Nephron progenitor cell (in vitro differentiated cells): ENCODE data around the gene BBS1.

Experiments
- DNase-seq: peaks from one replicate; pipeline ENCODE4 v3.0.0; 2021
- H3K27ac Mint-ChIP-seq: 2 replicates; pipeline ENCODE4 v1.8.0; 2021; ENCODE audit warnings: mild to moderate bottlenecking, moderate library complexity, mixed read lengths
- H3K27me3 Mint-ChIP-seq: 2 replicates; pipeline ENCODE4 v1.8.0; 2021; ENCODE audit warnings: mild to moderate bottlenecking, low read depth, mixed read lengths; ENCODE audit not compliant: poor library complexity
- H3K36me3 Mint-ChIP-seq: 2 replicates; pipeline ENCODE4 v1.8.0; 2021; ENCODE audit warnings: low read depth, mixed read lengths
- H3K4me1 Mint-ChIP-seq: 2 replicates; pipeline ENCODE4 v1.8.0; 2021; ENCODE audit warnings: mixed read lengths
- H3K4me3 Mint-ChIP-seq: 2 replicates; pipeline ENCODE4 v1.8.0; 2021; ENCODE audit warnings: mild to moderate bottlenecking, moderate library complexity, mixed read lengths
- H3K9me3 Mint-ChIP-seq: 2 replicates; pipeline ENCODE4 v1.8.0; 2021; ENCODE audit warnings: mild to moderate bottlenecking, moderate library complexity, mixed read lengths
- TF ChIP-seq, protein P1 (sequence below): fragments of 200-600 bp; sonication (generic); IDR thresholded peaks from 2 replicates; pipeline ENCODE4 v1.5.0; 2021; ENCODE audit warnings: antibody characterized with exemption

Gene BBS1

DNA sequence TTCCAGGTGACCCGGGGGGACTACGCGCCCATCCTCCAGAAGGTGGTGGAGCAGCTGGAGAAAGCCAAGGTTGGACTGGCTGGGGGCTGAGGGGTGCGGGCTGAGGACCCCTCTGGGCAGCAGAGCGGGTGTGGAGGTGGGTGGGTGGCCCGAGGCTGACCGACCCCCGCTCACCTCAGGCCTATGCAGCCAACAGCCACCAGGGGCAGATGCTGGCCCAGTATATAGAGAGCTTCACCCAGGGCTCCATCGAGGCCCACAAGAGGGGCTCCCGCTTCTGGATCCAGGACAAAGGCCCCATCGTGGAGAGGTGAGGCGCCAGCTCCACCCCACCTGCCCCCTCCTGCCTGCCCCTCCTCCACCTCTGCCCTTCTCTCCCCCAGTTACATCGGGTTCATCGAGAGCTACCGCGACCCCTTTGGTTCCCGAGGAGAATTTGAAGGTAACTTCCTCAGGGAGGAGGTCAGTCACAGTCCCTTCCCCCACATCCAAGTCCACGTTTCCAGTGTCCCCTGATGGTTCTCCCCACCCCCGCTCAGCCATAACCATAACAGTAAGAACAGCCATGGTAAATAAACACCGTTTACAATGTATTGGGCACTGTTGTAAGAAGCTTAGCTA, 19.0 kb upstream of the BBS1 start:
- Mint-ChIP-seq H3K36me3 (peaks cover 15% of the 10 kb centered on the region), H3K9me3 (no peaks in the 10 kb centered on the region), H3K27ac (no peak overlapping the region), H3K27me3 (no peaks in the 10 kb centered on the region), H3K4me3 (no peak overlapping the region), H3K4me1 (peaks cover 4% of the 10 kb centered on the region)
- peak; percentile 47 for DNase-seq
- TF ChIP-seq, protein P1, sequence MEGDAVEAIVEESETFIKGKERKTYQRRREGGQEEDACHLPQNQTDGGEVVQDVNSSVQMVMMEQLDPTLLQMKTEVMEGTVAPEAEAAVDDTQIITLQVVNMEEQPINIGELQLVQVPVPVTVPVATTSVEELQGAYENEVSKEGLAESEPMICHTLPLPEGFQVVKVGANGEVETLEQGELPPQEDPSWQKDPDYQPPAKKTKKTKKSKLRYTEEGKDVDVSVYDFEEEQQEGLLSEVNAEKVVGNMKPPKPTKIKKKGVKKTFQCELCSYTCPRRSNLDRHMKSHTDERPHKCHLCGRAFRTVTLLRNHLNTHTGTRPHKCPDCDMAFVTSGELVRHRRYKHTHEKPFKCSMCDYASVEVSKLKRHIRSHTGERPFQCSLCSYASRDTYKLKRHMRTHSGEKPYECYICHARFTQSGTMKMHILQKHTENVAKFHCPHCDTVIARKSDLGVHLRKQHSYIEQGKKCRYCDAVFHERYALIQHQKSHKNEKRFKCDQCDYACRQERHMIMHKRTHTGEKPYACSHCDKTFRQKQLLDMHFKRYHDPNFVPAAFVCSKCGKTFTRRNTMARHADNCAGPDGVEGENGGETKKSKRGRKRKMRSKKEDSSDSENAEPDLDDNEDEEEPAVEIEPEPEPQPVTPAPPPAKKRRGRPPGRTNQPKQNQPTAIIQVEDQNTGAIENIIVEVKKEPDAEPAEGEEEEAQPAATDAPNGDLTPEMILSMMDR, result peak; percentile 48

DNA sequence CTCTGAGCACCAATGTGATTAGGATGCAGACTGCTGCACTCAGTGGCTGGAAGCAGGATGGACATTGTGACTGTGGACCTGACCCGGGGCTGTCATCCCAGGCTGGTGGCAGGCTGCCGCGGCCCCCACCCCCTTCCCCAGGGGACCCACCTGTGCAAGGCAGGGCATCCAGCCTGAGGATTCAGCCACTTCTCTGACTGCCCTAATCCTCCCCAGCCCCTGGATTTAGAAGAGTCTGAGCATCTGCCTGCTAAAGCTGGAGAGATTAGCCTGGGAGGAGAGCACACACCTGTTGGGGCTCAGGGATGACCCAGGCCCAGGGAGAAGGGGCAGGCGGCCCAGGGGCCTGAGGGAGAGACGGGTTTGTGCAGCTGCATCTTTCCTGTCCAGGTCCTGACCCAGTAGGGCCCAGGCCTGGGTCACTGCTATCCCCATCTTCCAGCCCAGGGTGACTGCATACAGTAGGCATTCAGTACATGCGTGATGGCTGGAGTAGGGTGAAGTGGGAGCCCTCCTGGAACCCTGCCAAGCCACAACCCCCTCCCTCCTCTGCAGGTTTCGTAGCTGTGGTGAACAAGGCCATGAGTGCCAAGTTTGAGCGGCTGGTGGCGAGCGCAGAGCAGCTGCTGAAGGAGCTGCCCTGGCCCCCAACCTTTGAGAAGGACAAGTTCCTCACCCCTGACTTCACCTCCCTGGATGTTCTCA, 18.1 kb upstream of the BBS1 start:
- TF ChIP-seq, protein P1, result no peak
- Mint-ChIP-seq H3K27me3 (no peaks in the 10 kb centered on the region), H3K27ac (no peak overlapping the region), H3K4me1 (peaks cover 4% of the 10 kb centered on the region), H3K9me3 (no peaks in the 10 kb centered on the region), H3K4me3 (no peak overlapping the region), H3K36me3 (peaks cover 20% of the 10 kb centered on the region)
- DNase-seq, result no peak

DNA sequence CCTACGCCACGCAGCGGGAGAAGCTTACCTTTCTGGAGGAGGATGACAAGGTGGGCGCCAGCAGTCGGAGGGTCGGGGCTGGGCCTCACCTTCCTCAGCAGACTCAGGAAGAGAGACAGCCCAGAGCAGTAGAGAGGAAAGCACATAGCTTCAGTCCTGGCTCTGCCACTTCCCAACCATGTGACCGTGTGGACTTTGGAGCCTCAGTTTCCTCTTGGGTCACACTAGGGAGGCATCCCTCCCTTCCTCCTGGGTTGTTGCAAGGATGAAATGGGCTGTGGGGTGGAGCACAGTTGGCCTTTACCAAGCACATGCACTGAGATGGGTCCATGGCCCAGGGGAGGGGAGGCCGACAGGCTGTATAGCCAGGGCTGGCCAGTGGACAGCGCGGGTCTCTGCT, 17.3 kb upstream of the BBS1 start:
- Mint-ChIP-seq H3K4me3 (no peak overlapping the region), H3K27me3 (no peaks in the 10 kb centered on the region), H3K4me1 (peaks cover 4% of the 10 kb centered on the region), H3K9me3 (no peaks in the 10 kb centered on the region), H3K36me3 (peaks cover 20% of the 10 kb centered on the region), H3K27ac (peak overlapping the region; percentile 25)
- TF ChIP-seq, protein P1, result no peak
- DNase-seq, result no peak

DNA sequence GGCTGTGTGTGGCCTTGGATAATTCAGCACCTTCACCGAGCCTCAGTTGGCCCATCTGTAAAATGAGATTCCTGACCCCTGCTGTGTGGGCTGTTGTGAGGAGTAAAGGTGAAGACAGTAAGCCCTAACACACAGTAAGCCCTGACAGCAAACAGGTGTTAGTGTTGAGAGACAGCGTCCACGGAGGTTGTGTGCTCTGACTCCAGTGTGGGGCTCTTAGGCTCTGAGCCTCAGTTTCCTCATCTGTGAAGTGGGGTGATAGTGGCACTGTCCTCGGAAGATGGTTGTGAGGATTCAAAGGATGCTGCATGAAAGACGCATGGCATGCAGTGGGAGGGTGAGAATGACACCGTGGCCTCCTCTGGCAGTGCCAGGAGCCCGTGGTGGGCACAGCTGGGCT, 16.0 kb upstream of the BBS1 start:
- H3K36me3 Mint-ChIP-seq, result peaks cover 23% of the 10 kb centered on the region
- H3K27ac Mint-ChIP-seq, result no peak overlapping the region
- TF ChIP-seq, protein P1, result no peak
- H3K4me1 Mint-ChIP-seq, result peaks cover 4% of the 10 kb centered on the region
- H3K4me3 Mint-ChIP-seq, result no peak overlapping the region
- DNase-seq, result no peak
- no peaks in the 10 kb centered on the region for H3K9me3 Mint-ChIP-seq
- no peaks in the 10 kb centered on the region for H3K27me3 Mint-ChIP-seq

DNA sequence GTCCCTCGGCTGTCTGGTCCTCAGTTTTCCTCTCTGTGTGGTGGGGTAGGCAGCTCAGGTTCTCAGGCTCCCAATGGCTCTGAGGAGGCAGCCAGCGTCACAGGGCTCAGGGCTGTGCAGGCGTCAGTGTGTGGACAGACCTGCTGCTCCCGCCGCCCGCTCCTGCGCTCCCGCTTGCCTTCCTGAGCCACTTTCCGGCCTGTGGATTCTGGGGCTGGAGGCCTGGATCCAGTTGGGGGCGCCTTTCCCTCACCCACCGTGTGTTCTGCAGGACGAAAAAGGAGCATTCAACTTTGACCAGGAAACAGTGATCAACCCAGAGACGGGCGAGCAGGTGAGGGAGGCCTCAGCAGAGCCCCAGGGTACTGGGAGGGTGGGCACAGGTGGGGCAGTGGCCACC, 15.5 kb upstream of the BBS1 start:
- TF ChIP-seq, protein P1, result no peak
- Mint-ChIP-seq H3K4me1 (peaks cover 4% of the 10 kb centered on the region), H3K27ac (no peak overlapping the region), H3K9me3 (no peaks in the 10 kb centered on the region), H3K36me3 (peaks cover 22% of the 10 kb centered on the region), H3K4me3 (no peak overlapping the region), H3K27me3 (no peaks in the 10 kb centered on the region)
- no peak for DNase-seq

DNA sequence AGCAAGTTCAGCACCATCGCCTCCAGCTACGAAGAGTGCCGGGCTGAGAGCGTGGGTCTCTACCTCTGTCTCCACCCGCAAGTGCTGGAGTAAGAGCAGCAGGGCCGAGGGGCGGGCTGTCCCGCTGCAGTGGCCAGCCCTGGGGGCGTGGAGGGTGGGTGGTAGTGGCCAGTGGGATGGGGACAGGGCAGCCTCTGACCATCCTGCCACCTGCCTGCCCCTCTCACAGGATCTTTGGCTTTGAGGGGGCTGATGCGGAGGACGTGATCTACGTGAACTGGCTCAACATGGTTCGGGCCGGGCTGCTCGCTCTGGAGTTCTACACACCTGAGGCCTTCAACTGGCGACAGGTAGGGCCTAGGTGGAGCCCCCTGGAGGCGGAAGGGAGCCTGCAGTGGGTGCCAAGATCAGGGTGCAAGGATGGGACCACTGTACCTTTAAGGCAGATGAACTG, 15.0 kb upstream of the BBS1 start:
- no peak for DNase-seq
- Mint-ChIP-seq H3K9me3 (no peaks in the 10 kb centered on the region), H3K27me3 (no peaks in the 10 kb centered on the region), H3K27ac (no peak overlapping the region), H3K4me1 (peaks cover 4% of the 10 kb centered on the region), H3K4me3 (no peak overlapping the region), H3K36me3 (peaks cover 22% of the 10 kb centered on the region)
- TF ChIP-seq, protein P1, result peak; percentile 22
